NCI-H460 (cell line): ENCODE results near the gene DNMT1. TPM values are rescaled to one million over a fixed set of nuclear protein-coding genes. Genes with fewer than 3 reads are reported as not detected.
"Not testable (repeated sequence)": the region's sequence is repeated elsewhere in the genome, so short reads cannot be mapped to it uniquely, and the experiment has no call there.

Source experiments
- DNase-seq: peaks from one replicate; pipeline ENCODE4 v3.0.0-alpha.2; 2016; ENCODE audit warnings: low read depth; ENCODE audit errors: extremely low read depth
- total RNA-seq: library from RNA; depleted of rRNA; stranded (reverse); fragments of >200 nt; shearing (Covaris generic); gene quantifications from 2 replicates; pipeline ENCODE4 v1.2.3, GENCODE V29; 2014

DNMT1 gene
- total RNA-seq, 1 experiment from 2014 or later: 49.9 TPM

- DNase-seq: no peak
These were observed 27.6 kb upstream of the DNMT1 start for GRCh38 chr19:10222201-10222890.

- no peak for DNase-seq
These were observed 25.9 kb upstream of the DNMT1 start for GRCh38 chr19:10220695-10221094.

GRCh38 chr19:10219678-10220077, 24.9 kb upstream of the DNMT1 start:
- DNase-seq: no peak

GRCh38 chr19:10217085-10217484, 22.3 kb upstream of the DNMT1 start:
- no peak for DNase-seq

GRCh38 chr19:10214784-10215183, 20.0 kb upstream of the DNMT1 start:
- DNase-seq: no peak

- no peak for DNase-seq
These were observed 16.9 kb upstream of the DNMT1 start for GRCh38 chr19:10211691-10212090.

GRCh38 chr19:10211061-10211460, 16.3 kb upstream of the DNMT1 start:
- DNase-seq: no peak

GRCh38 chr19:10209315-10209714, 14.6 kb upstream of the DNMT1 start:
- DNase-seq: no peak

- no peak for DNase-seq
These were observed 12.3 kb upstream of the DNMT1 start for GRCh38 chr19:10207026-10207425.

GRCh38 chr19:10206226-10206885, 11.6 kb upstream of the DNMT1 start:
- DNase-seq: no peak

GRCh38 chr19:10205636-10206035, 10.9 kb upstream of the DNMT1 start:
- no peak for DNase-seq

GRCh38 chr19:10203686-10204085, 8.9 kb upstream of the DNMT1 start:
- DNase-seq: no peak

- DNase-seq: no peak
These were observed 6.4 kb upstream of the DNMT1 start for GRCh38 chr19:10201176-10201575.

- not testable (repeated sequence) for DNase-seq
These were observed 5.3 kb upstream of the DNMT1 start for GRCh38 chr19:10200101-10200500.

GRCh38 chr19:10198889-10199644, 4.3 kb upstream of the DNMT1 start:
- DNase-seq: not testable (repeated sequence)

GRCh38 chr19:10195199-10195519, 406 bp upstream of the DNMT1 start:
- no peak for DNase-seq

- no peak for DNase-seq
These were observed 808 bp downstream of the DNMT1 start for GRCh38 chr19:10193790-10194499.

GRCh38 chr19:10192922-10193321, 1.8 kb downstream of the DNMT1 start:
- DNase-seq: no peak

GRCh38 chr19:10191347-10191746, 3.4 kb downstream of the DNMT1 start:
- no peak for DNase-seq

GRCh38 chr19:10190026-10190425, 4.7 kb downstream of the DNMT1 start:
- DNase-seq: no peak

- DNase-seq: no peak
These were observed 5.1 kb downstream of the DNMT1 start for GRCh38 chr19:10189616-10190015.
